HG03097 (cell line): Measurements from ENCODE around the gene CST7.

Source experiments
- ATAC-seq: cut with Tn5 transposase; IDR thresholded peaks from one replicate; pipeline ENCODE4 v1.9.1; 2021; ENCODE audit not compliant: unreplicated experiment, low FRiP score

Gene CST7

DNA sequence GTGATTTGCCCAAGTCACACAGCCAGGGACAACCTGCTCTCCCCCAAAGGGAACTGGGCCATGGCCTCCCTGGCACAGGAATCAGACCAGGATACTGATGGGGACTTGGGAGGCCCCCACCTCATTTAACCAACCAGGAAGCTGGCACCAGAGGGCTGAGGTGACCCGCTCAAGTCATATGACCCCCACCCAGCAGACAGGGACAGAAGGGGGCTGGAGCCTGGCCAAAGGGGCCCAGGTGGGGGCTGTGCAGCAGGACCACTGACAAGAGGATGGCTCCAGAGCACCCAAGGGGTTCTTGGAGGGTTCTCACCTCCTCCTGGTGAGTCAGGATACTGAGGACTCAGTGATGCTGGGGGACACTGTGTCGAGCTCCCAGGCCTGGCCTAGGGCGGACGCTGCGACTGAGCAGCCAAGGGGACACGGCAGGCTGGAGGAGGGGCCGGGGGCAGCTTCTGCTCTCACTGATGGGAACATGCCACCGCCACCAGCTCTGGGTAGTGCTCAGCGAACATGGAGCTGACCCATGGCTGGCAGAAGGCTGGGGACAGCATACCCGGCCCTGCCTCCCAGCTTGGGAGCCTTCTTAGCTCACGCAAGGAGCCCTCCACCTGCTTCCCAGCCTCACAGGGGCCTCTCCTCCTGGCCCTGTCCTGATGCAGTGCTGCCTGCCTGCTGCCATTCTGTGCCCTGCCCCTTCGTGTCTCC, 1.2 kb downstream of the CST7 start:
- ATAC-seq: no peak

- ATAC-seq: no peak
These were observed 1.9 kb downstream of the CST7 start for GRCh38 chr20:24950836-24951525.

DNA sequence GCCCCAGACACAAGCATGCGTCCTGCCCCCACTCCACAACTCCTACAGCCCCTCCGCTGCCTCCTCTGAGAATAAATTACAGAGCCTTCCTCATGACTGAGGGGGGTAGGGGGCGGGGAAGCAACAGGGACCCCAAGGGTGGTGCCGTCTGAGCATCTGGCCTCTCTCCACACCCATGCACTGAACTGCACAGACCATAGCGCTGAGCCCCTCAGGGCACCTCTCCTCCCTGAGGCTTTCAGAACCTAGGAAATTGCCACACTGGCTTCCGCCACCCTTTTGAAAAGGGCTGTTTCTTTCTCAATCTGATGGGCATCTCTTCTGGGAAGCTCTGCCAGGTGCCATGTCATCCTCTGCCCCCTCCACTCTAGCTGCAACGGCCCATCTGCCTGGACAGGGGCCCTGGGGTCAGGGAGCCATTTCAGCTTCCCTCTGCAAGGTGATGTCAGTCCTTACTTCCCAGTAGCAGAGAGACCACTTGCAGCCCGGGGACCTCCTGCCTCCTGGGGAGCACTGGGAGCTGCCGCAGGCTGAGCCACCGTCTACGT, 2.5 kb downstream of the CST7 start:
- ATAC-seq: no peak

DNA sequence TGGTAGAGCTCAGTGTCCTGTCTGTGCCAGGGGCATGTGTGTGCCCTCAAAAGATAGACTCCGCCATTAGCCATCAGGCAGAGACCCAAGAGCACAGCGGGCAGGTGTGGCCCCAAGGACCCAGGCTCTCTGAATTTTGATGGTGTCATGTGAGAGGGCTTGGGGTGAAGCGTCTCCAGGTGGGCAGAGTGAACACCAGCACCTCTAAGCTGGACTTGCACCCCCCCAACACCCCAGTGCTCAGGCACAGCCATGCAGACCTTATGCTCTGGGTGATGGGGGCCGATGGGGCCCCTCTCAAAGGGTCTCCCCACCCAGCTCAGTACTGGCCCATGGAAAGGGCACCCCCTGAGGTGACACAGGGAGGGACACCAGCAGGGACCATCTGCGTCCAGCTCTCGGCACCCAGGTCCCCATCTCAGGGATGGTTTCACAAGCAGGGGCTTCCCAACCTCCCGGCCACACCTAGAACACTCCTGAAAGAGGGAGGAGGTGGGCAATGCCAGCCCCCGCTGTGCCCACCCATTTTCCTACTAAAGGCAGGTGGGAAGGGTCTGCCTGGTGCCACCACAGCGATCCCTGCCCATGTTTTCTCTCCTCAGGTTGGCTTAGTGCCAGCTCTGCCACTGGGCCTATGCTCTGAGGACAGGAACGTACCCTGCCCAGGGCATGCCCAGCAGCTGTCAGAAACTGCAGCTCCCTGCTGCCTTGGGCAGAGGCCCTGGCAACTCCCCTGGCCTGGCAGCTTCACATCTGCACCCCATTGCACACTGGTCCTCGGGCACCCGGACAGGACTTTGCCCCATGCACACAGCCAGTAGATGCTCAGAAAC, 3.5 kb downstream of the CST7 start:
- no peak for ATAC-seq

GRCh38 chr20:24953209-24953575, 4.1 kb downstream of the CST7 start:
- no peak for ATAC-seq

- no peak for ATAC-seq
These were observed 4.6 kb downstream of the CST7 start for GRCh38 chr20:24953621-24954133.

GRCh38 chr20:24954151-24954550, 5.1 kb downstream of the CST7 start:
- ATAC-seq: no peak

DNA sequence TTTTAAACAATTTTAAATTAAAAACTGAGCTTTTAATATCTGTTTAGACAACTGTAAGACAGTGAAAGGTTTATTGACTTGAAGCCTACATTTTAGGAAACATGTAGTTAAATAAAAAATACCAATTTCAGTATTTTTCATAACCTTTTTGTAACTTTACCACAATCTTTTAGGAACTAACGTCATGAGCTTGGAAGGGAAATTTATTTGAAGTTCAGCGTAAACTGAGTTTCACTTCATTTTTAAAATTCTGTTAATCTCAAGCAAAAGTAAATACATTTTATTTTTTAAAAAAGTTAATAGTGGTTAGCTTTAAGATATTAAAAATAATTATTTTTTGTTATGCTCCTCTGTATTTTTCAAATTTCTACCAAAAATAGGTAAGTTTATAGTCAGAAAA, 5.5 kb downstream of the CST7 start:
- no peak for ATAC-seq

GRCh38 chr20:24955045-24955444, 6.0 kb downstream of the CST7 start:
- ATAC-seq: peak; percentile 85

- no peak for ATAC-seq
These were observed 7.2 kb downstream of the CST7 start for GRCh38 chr20:24956001-24956841.

- ATAC-seq: no peak
These were observed 8.4 kb downstream of the CST7 start for GRCh38 chr20:24957326-24958016.

DNA sequence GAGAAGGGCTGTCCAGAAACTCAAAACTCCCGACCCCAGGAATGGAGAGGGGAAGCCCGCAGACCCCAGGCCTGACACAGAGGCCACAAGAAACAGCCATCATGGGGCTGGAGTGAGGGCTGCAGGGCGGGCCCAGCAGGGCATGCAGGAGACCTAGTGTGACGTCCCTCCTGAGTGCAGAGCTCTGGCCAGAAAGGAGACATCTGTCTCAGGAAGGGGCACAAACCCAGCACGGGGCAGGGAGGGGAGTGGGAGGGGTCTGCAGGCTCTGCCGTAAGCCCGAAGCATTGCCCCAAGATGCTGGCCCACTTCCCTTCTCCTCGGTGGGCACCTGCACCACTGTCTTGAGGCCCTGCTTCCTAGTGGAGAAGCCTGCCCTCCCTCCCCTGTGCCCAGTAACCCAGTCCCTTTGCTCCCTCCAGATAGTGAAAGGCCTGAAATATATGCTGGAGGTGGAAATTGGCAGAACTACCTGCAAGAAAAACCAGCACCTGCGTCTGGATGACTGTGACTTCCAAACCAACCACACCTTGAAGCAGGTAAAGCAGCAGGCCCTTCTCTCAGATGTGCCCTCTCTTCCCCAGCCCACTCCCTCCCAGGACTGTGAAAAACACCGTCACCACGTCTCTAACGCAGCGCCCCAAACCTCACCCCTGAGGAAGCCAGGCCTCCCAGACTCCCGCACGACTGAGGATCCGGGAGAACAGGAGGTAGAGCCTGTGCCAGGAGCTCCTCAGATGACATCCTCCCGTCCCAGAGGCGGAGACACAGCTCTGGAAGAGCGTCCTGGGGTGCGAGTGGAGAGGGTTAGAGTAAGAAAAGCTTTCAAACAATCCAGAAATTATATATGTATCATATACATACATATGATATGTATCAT, 9.7 kb downstream of the CST7 start:
- no peak for ATAC-seq

DNA sequence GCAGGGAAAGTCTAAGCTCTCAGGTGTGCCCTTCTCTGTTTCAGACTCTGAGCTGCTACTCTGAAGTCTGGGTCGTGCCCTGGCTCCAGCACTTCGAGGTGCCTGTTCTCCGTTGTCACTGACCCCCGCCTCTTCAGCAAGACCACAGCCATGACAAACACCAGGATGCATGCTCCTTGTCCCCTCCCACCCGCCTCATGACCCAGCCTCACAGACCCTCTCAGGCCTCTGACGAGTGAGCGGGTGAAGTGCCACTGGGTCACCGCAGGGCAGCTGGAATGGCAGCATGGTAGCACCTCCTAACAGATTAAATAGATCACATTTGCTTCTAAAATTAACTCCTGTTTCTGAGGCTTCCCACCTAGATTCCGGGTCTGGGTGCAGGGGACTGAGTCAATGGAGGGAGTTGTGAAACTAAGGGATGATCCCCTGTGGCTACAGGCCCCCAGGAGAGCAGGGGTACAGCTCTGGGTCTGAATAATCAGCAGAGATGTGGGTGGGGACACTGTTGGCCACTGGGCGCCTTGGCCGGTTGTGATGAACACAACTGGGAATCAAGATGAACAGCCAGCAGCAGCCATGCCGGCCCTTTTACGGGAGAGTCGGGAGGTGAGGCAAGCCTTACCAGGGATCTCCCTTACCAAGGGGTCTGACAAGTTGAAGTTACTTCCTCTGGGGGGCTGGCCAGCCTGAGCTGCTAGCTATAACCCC, 10.7 kb downstream of the CST7 start:
- no peak for ATAC-seq

- ATAC-seq: no peak
These were observed 11.3 kb downstream of the CST7 start for GRCh38 chr20:24960302-24960801.

DNA sequence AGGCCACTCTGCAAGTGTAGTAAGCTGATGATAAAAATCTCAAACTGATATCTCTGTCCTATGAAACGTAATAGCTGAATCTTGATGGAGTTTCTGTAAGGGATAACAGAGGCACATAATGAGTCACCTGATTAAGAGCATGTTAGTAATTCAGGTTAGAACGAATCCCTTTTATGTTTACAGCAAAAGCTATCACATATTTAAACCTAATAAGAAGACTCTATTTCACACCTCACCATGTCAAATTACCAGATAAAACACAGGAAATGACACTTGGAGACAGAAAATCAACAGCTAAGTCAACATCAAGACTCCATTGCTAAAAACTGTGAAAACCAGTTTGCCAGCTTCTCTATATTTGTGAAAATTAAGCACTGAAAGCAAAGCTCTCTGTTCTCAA, 11.8 kb downstream of the CST7 start:
- ATAC-seq: no peak

- ATAC-seq: no peak
These were observed 12.5 kb downstream of the CST7 start for GRCh38 chr20:24961384-24962181.

- ATAC-seq: no peak
These were observed 13.1 kb downstream of the CST7 start for GRCh38 chr20:24962182-24962492.
